ENCODE data around the gene KLF16.
A peak's percentile ranks its signal among the peaks of the same experiment; 100 is the strongest.
"Not testable (repeated sequence)": the region's sequence is repeated elsewhere in the genome, so short reads cannot be mapped to it uniquely, and the experiment has no call there.

Gene KLF16

DNA sequence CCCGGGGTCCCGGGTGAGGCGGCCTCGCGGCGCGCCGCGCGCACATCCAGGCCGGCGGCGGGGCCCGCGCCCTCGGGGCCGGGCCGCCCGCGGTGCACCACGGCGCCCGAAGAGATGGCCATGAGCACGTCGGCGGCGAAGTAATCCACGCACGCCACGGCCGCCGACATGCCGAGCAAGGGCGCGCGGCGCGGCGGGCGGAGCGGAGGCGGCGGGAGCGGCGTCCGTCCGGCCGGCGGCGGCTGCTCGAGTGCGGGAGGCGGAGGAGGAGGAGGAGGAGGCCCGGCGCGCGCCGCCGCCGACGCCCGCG lies at the start of gene KLF16:
Gene KLF16 (minus strand): TSS at position 252 of the 310 bp plus-strand sequence. CDS start 82 bp downstream, at position 170.
- no peak for DNase-seq (ENCODE audit: low read depth)

GRCh38 chr19:1912760-1913505 lies 49.6 kb upstream of the KLF16 start:
- no peak for DNase-seq (ENCODE audit: low read depth)

GRCh38 chr19:1911995-1912394 lies 48.6 kb upstream of the KLF16 start:
- no peak for DNase-seq (ENCODE audit: low read depth)

DNA sequence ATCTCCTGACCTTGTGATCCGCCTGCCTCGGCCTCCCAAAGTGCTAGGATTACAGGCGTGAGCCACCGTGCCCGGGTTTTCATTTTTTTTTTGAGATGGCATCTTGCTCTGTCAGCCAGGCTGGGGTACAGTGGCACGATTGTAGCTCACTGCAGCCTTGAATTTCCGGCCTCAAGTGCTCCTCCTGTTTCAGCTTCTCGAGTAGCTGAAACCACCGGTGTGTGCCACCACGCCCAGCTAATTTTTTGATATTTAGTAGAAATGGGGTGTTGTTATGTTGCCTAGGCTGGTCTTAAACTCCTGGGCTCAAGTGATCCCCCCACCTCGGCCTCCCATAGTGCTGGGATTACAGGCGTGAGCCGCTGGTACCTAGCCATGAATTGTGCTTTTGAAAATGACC lies 47.7 kb upstream of the KLF16 start:
- peak; percentile 52 for DNase-seq (ENCODE audit: low read depth)

GRCh38 chr19:1910177-1910576 lies 46.8 kb upstream of the KLF16 start:
- no peak for DNase-seq (ENCODE audit: low read depth)

DNA sequence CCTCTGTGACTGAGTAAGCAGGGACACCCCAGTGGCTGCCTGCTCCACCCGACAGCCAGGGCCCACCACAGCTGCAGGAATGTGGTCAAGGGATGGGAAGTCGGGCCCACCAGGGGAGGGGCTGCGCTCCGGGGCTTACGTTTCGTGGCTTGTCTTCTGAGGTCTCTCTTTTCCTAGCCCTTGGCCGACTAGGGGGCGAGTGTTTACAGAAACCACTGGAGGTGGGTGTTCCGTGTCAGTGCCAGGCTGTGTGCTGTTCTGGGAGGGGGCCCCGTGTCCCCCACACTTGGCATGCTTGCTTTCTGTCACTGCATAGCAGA lies 46.3 kb upstream of the KLF16 start:
- DNase-seq (ENCODE audit: low read depth): no peak

GRCh38 chr19:1908364-1908678 lies 44.9 kb upstream of the KLF16 start:
- no peak for DNase-seq (ENCODE audit: low read depth)

DNA sequence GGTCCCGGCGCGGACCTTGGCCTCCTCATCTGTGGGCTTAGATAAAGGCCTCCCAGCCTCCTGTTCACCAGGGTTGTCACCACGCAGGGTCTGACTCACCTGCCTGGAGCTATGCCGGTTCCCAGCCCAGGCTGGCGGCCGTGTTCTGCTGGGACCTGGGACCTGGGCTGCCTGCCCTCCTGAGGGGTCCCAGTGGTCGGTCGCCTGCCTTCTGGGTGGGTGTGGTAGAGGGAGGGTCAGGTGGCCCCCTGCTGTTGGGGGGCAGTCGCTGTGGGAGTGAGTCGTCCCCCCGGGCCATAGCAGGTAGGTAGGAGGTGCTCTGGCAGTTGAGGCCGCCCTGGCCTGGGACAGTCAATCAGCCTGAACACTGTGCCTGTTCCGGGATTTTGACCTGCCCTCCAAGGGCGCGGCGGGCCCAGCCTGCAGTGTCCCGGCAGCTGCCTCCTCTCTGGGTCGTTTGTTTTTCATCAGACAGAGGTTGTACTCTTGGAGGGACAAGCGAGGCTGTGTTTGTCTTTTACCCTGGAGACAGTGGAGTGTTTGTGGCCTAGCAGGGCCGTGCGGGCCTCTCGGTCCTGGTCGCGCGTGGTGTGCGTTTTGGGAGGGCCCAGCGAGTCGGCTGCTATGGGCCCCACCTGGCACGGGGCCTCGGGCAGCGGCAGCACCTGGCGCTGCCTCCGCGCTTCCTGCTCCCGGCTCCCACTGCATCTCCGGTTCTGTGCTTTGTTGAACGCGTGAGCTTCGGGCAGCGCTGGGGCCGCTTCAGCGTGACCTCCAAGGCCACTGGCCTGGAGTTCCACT lies 44.4 kb upstream of the KLF16 start:
- no peak for DNase-seq (ENCODE audit: low read depth)

DNA sequence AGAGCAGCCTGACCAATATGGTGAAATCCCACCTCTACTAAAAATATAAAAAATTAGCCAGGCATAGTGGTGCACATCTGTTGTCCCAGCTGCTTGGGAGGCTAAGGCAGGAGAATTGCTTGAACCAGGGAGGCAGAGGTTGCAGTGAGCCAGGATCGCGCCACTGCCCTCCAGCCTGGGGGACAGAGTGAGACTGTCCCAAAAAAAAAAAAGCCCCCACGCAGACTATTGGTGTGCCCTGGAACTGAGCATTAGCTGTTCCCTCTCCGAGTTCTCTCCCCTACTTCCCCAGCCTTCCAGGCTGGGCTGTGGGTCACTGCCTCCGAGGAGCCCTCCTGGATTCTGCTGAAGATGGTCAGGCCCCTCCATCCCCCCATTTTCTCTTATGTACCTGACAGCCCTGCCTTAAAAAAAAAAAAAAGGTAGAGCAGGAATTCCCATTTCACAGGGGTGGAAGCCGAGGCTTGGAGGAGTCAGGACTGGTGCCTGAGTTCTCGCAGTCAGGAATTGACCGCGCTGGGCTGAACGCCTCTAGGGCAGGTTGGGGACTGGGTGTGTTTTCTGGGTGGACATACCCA lies 43.7 kb upstream of the KLF16 start:
- no peak for DNase-seq (ENCODE audit: low read depth)

DNA sequence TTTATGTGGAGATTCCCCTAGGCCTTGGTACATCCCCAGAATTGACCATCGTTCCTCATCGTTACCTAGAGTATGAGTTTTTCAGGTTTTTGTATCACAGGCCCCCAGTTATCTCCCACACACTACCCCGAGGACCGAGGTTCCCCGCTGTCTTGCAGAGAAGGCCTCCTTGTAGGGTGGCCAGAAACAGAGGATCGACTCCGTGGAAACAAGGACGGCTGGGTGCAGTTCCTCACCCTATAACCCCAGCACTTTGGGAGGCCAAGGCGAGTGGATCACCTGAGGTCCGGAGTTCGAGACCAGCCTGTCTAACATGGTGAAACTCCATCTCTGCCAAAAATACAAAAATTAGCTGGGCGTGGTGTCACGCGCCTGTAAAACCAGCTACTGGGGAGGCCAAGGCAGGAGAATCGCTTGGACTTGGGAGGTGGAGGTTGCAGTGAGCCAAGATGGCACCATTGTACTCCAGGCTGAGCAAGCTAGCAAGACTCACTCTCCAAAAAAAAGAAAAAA lies 42.5 kb upstream of the KLF16 start:
- DNase-seq (ENCODE audit: low read depth): no peak

DNA sequence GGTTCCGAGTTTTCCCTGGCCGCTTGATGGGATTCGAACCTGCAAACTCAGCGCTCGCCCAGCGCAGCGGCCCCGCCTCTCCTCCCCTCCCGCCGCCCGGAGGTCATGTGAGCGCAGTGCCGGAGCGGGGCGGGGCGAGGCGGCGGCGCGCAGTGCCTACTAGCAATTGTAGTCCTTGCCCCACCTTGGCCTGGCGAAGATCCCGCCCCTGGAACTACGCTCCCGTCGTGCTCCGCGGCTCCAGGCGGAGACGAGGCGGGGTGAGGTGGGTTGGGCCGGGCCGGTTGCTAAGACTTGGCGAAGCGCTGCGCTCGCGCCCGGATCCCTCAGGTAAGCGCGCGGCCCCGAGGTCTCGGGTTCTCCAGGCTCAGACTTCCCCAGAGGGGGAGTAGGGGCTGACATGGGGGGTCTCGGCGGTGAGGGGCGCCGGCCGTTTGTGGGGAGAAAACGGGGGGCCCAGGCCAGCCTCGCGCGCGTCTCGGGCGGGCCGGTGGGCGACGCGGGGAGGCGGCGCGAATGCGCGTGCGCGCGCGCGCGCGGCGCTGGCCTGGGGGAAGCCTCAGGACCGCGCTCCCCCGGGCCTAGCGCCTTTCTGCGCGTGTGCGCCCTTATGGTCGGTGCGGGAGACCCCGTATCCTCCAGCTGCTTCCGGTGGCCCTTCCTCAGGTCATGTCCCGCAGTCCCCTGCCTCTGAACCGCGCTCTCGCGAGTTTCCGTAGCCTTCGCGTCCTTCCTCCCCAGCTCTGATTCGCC lies 41.9 kb upstream of the KLF16 start, which contains the start of the genes ADAT3 and SCAMP4:
Gene ADAT3 (plus strand): TSS at position 290 of the 753 bp plus-strand sequence. CDS start 6,649 bp downstream, outside the sequence.
Gene SCAMP4 (plus strand): TSS at position 290 of the 753 bp plus-strand sequence. CDS start 9,621 bp downstream, outside the sequence.
- peak; percentile 98 for DNase-seq (ENCODE audit: low read depth)

DNA sequence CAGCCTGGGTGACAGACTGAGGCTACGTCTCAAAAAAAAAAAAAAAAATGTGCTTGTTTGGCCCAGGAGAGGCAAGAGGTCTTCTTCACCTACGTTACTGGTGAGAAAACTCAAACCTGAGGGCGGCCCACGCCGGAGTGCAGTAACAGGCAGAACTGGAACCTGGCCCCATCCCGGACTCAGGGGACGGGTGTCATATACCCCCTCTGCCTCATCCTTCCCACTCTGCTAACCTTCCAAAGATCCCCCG lies 41.4 kb upstream of the KLF16 start:
- DNase-seq (ENCODE audit: low read depth): no peak

- DNase-seq (ENCODE audit: low read depth): no peak
Observed at GRCh38 chr19:1902923-1903322, 39.5 kb upstream of the KLF16 start.

DNA sequence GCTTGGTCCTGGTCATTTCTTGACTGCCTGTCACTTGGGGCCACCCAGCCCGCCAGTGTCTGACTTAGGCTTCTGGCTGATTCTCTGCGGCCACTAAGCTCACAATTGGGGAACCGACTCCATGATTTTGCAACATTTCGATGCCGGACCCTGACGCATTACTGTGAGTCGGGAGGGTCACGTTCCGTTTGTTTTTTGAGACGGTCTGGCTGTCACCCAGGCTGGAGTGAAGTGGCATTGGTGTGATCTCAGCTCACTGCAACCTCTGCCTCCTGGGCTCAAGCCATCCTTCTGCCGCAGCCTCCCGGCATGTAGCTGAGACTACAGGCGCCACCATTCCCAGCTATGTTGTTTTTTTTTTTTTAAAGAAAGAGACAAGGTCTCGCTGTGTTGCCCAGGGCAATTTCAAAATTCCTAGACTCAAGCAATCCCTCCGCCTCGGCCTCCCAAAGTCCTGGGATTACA lies 38.6 kb upstream of the KLF16 start:
- no peak for DNase-seq (ENCODE audit: low read depth)

DNA sequence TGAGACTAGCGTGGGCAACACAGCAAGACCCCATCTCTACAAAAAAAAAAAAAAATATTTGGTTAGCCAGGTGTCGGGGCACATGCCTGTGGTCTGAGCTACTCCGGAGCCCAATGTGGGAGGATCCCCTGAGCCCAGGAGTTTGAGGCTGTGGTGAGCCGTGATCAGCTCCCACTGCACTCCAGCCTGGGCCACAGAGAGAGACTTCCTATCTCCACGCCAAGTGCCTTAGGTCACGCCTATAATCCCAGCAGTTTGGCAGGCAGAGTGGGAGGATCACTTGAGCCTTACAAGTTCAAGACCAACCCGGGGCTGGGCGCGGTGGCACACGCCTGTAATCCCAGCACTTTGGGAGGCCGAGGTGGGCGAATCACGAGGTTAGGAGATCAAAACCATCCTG lies 33.1 kb upstream of the KLF16 start:
- DNase-seq (ENCODE audit: low read depth): no peak

GRCh38 chr19:1893791-1894190 lies 30.4 kb upstream of the KLF16 start:
- DNase-seq (ENCODE audit: low read depth): no peak

DNA sequence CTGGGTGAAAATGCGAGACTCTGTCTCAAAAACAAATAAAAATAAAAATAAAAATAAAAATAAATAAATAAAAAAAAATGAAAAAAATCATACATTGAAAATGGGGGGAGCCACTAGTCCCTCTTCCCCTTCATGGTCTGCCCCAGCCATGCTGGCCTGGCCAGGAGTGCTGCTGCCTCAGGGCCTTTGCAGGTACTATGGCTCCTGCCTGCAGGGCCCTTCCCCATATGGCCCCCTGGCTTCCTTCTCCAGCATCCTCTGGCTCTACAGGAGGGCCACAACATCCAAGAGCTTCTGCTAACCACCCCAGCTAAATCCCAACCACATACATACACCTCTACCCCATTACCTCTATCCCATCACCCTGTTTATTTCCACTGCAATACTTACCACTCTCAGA lies 26.5 kb upstream of the KLF16 start:
- DNase-seq (ENCODE audit: low read depth): no peak

- no peak for DNase-seq (ENCODE audit: low read depth)
Observed at GRCh38 chr19:1888385-1888784, 25.0 kb upstream of the KLF16 start.

- not testable (repeated sequence) for DNase-seq (ENCODE audit: low read depth)
Observed at GRCh38 chr19:1886360-1886759, 23.0 kb upstream of the KLF16 start.

DNA sequence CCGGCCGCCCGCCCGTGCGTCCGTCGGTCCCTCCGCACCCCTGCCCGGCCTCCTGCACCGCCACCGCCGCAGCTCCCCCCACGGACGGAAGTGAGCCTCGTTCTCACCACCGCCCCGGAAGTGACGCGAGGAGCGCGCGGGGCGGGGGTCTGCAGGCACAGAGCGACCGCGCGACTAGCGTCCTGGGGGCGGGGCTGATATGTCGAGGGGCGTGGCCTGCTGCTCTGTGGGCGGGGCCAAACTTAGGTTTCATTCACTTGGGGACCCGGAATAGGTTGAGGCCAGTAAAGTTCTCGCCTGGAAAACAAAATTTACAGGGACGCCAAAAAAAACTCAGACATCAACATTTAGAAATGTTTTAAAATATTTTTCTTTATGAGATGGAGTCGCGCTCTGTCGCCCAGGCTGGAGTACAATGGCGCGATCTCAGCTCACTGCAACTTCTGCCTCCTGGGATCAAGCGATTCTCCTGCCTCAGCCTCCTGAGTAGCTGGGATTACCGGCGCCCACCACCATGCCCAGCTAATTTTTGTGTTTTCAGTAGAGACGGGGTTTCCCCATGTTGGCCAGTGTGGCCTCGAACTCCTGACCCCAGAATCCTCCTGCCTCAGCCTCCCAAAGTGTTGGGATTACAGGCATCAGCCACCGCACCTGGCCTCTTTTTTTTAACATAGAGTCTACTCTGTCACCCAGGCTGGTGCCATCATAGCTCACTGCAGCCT lies 22.2 kb upstream of the KLF16 start, which contains the start of gene ABHD17A:
Gene ABHD17A (minus strand): TSS at position 99 of the 722 bp plus-strand sequence. CDS start 3,930 bp downstream, outside the sequence.
- peak; percentile 94 for DNase-seq (ENCODE audit: low read depth)

- DNase-seq (ENCODE audit: low read depth): no peak
Observed at GRCh38 chr19:1884719-1885334, 21.4 kb upstream of the KLF16 start.
